Left lung (tissue), 10 donors: ENCODE data around the gene PADI1. TPM values are rescaled to one million over a fixed set of nuclear protein-coding genes. Genes with fewer than 3 reads are reported as not detected.
A peak's percentile ranks its signal among the peaks of the same experiment; 100 is the strongest.

Source experiments
- ATAC-seq: fragments of 200-7000 bp; cut with Tn5 transposase; one replicate; pipeline ENCODE4 v1.9.1; 2020; ENCODE audit warnings: moderate library complexity
- DNase-seq, 4 donors: peaks; one replicate each; pipeline ENCODE4 v3.0.0-alpha.2; 2013 to 2020
- H3K27ac ChIP-seq, 2 donors: fragments of 200-600 bp; sonication (generic) in 1 of 2; one replicate each; pipeline versions ENCODE4 v1.5.0 to v1.8.0; 2020 to 2021
- H3K27me3 ChIP-seq, 2 donors: fragments of 200-600 bp; sonication (generic) in 1 of 2; one replicate each; pipeline versions ENCODE4 v1.5.0 to v1.8.0; 2020 to 2021
- H3K36me3 ChIP-seq, 2 donors: fragments of 200-600 bp; sonication (generic) in 1 of 2; one replicate each; pipeline versions ENCODE4 v1.5.0 to v1.8.0; 2020 to 2021
- H3K4me1 ChIP-seq, 2 donors: fragments of 200-600 bp; one replicate each; pipeline ENCODE4 v1.8.0; 2021
- H3K4me3 ChIP-seq, 2 donors: fragments of 200-600 bp; sonication (generic) in 1 of 2; one replicate each; pipeline versions ENCODE4 v1.5.0 to v1.8.0; 2020 to 2021; ENCODE audit warnings: mild to moderate bottlenecking in 1 of 2
- H3K9me3 ChIP-seq, 2 donors: fragments of 200-600 bp; sonication (generic) in 1 of 2; one replicate each; pipeline versions ENCODE4 v1.5.0 to v1.8.0; 2020 to 2021
- CTCF ChIP-seq, 2 donors: fragments of 200-600 bp; sonication (generic) in 1 of 2; IDR thresholded peaks; one replicate each; pipeline versions ENCODE4 v1.5.0 to v1.8.0; 2021; ENCODE audit warnings: antibody characterized with exemption in 2 of 2
- intact Hi-C, 2 donors: fragments of 100-400 bp; cut with DNase I; formaldehyde crosslinking; loops; one replicate each; pipeline versions ENCODE4 v1.11.2 to v1.14.2; 2022
- polyA plus RNA-seq, 6 donors: library from polyadenylated mRNA; unstranded; fragments of 120-200 nt; gene quantifications; one replicate each; pipeline ENCODE4 v1.2.1, GENCODE V29; 2013; ENCODE audit not compliant: insufficient read length in 6 of 6
- total RNA-seq, 2 donors: library from RNA; stranded (reverse); fragmentation: NEBNext Ultra II Directional; extraction: Animal tissue kit (Norgen Biotek cat#: 25700); gene quantifications; one replicate each; pipeline ENCODE4 v1.2.1, GENCODE V29; 2021
- donor health status: DM: no; HTN: yes; CAD: no.
- donor health status: DM: no; HTN: no; CAD: no.

The PADI1 gene
- total and polyA plus RNA-seq, 8 donors: not detected

GRCh38 chr1:17207540-17207939 is 2.6 kb downstream of the PADI1 start:
- TF ChIP-seq CTCF (IDR thresholded peaks at IDR 0.05): no peak
- Histone ChIP-seq H3K27me3 (peaks cover 0 to 19% of the 10 kb centered on the region in 2 donors), H3K4me1 (peaks cover under 1 to 15% of the 10 kb centered on the region in 2 donors), H3K4me3 (no peak overlapping the region), H3K36me3 (no peaks in the 10 kb centered on the region), H3K9me3 (no peaks in the 10 kb centered on the region), H3K27ac (no peak overlapping the region)
- DNase-seq (no peak), ATAC-seq (peak; percentile 40)
- intact Hi-C loops: no loop called here

GRCh38 chr1:17207966-17208418 is 3.1 kb downstream of the PADI1 start:
- Histone ChIP-seq H3K27ac (no peak overlapping the region), H3K9me3 (no peaks in the 10 kb centered on the region), H3K4me1 (peaks cover 5 to 20% of the 10 kb centered on the region in 2 donors), H3K27me3 (peaks cover 0 to 23% of the 10 kb centered on the region in 2 donors), H3K4me3 (no peak overlapping the region), H3K36me3 (no peaks in the 10 kb centered on the region)
- DNase-seq: no peak
- ATAC-seq: peak; percentile 46
- intact Hi-C loops: no loop called here
- TF ChIP-seq CTCF (IDR thresholded peaks at IDR 0.05): no peak

- H3K27me3 ChIP-seq: peaks cover 0 to 29% of the 10 kb centered on the region in 2 donors
- no peak overlapping the region for H3K27ac ChIP-seq
- H3K4me1 ChIP-seq: peaks cover 5 to 23% of the 10 kb centered on the region in 2 donors
- no peak for DNase-seq
- TF ChIP-seq CTCF (IDR thresholded peaks at IDR 0.05): no peak
- no peak for ATAC-seq
- H3K36me3 ChIP-seq: no peaks in the 10 kb centered on the region
- intact Hi-C loops: no loop called here
- H3K9me3 ChIP-seq: no peaks in the 10 kb centered on the region
- no peak overlapping the region for H3K4me3 ChIP-seq
Measured at GRCh38 chr1:17208546-17208945, 3.6 kb downstream of the PADI1 start.

- DNase-seq: no peak
- Histone ChIP-seq H3K9me3 (no peaks in the 10 kb centered on the region), H3K27me3 (peaks cover 0 to 38% of the 10 kb centered on the region in 2 donors), H3K4me1 (peaks cover 5 to 23% of the 10 kb centered on the region in 2 donors), H3K4me3 (no peak overlapping the region), H3K27ac (no peak overlapping the region), H3K36me3 (no peaks in the 10 kb centered on the region)
- no peak for TF ChIP-seq CTCF (IDR thresholded peaks at IDR 0.05)
- intact Hi-C loops: no loop called here
- no peak for ATAC-seq
Measured at GRCh38 chr1:17209430-17209829, 4.5 kb downstream of the PADI1 start.

- H3K36me3 ChIP-seq: no peaks in the 10 kb centered on the region
- no peak overlapping the region for H3K27ac ChIP-seq
- intact Hi-C loops: no loop called here
- H3K4me1 ChIP-seq: peaks cover 5 to 23% of the 10 kb centered on the region in 2 donors
- TF ChIP-seq CTCF (IDR thresholded peaks at IDR 0.05): no peak
- ATAC-seq: no peak
- H3K9me3 ChIP-seq: no peaks in the 10 kb centered on the region
- H3K27me3 ChIP-seq: peaks cover 0 to 45% of the 10 kb centered on the region in 2 donors
- no peak overlapping the region for H3K4me3 ChIP-seq
- DNase-seq: no peak
Measured at GRCh38 chr1:17210176-17210575, 5.2 kb downstream of the PADI1 start.
